HG03025 (cell line): ENCODE measurements around the gene AP1AR.
"Not testable (repeated sequence)": the region's sequence is repeated elsewhere in the genome, so short reads cannot be mapped to it uniquely, and the experiment has no call there.

Source experiments
- ATAC-seq: cut with Tn5 transposase; IDR thresholded peaks from one replicate; pipeline ENCODE4 v1.9.1; 2021; ENCODE audit warnings: mild to moderate bottlenecking, moderate library complexity; ENCODE audit not compliant: unreplicated experiment, low FRiP score

Gene AP1AR

GRCh38 chr4:112277220-112277619 is 45.6 kb downstream of the AP1AR start:
- no peak for ATAC-seq

- no peak for ATAC-seq
Observed at GRCh38 chr4:112277705-112278448, 46.3 kb downstream of the AP1AR start.

GRCh38 chr4:112279025-112279881 is 47.7 kb downstream of the AP1AR start:
- peak; percentile 74 for ATAC-seq

- ATAC-seq: peak; percentile 16
Observed at GRCh38 chr4:112279882-112280315, 48.3 kb downstream of the AP1AR start.

GRCh38 chr4:112280386-112281056 is 48.9 kb downstream of the AP1AR start:
- no peak for ATAC-seq

- ATAC-seq: not testable (repeated sequence)
Observed at GRCh38 chr4:112281895-112282398, 50.4 kb downstream of the AP1AR start.

GRCh38 chr4:112282860-112283667 is 51.5 kb downstream of the AP1AR start:
- no peak for ATAC-seq

GRCh38 chr4:112284166-112284565 is 52.6 kb downstream of the AP1AR start:
- no peak for ATAC-seq

GRCh38 chr4:112284662-112285411 is 53.2 kb downstream of the AP1AR start:
- no peak for ATAC-seq

GRCh38 chr4:112287258-112287989 is 55.8 kb downstream of the AP1AR start:
- ATAC-seq: no peak

GRCh38 chr4:112288455-112288854 is 56.9 kb downstream of the AP1AR start:
- ATAC-seq: no peak

- ATAC-seq: no peak
Observed at GRCh38 chr4:112289407-112290253, 58.0 kb downstream of the AP1AR start.

- ATAC-seq: no peak
Observed at GRCh38 chr4:112290341-112290740, 58.8 kb downstream of the AP1AR start.

GRCh38 chr4:112296949-112297880 is 65.6 kb downstream of the AP1AR start, which contains the start of gene ALPK1:
Gene ALPK1 (plus strand): TSS chr4:112297369.
- ATAC-seq: peak; percentile 72

GRCh38 chr4:112299721-112300120 is 68.1 kb downstream of the AP1AR start:
- no peak for ATAC-seq
